Subcutaneous adipose tissue (tissue), 4 donors: ENCODE results near the gene SCRT2. TPM values are rescaled to one million over a fixed set of nuclear protein-coding genes. Genes with fewer than 3 reads are reported as not detected.

Experiments used
- total RNA-seq, 4 donors: library from RNA; depleted of rRNA; stranded (reverse); fragments of >200 nt; gene quantifications; one replicate each; pipeline ENCODE4 v1.1.0, GENCODE V29; 2016
- TF ChIP-seq, protein P1 (sequence below): fragments of 450-650 bp; IDR thresholded peaks from one replicate; pipeline ENCODE4 v1.5.1; 2016; ENCODE audit warnings: low read depth, mild to moderate bottlenecking, control low read depth, antibody characterized with exemption, moderate library complexity

The SCRT2 gene
- total RNA-seq, 4 donors from 2014 or later, result not detected

DNA sequence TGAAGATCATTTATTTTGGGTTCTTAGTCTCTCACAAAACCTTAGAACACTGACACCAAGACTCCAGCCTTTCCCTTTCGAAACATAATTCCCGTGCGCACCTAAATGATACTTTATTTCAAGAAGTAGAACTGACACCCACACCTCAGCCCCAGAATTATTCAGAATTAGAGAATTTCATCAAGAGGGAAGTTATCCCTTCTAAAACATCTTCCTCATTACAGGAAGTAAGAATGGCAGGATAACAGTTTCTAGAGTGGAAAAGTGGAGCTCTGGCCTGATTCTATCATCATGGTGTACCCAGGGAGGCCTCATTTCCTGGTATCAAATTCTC, 21.2 kb downstream of the SCRT2 start:
- TF ChIP-seq, protein P1, sequence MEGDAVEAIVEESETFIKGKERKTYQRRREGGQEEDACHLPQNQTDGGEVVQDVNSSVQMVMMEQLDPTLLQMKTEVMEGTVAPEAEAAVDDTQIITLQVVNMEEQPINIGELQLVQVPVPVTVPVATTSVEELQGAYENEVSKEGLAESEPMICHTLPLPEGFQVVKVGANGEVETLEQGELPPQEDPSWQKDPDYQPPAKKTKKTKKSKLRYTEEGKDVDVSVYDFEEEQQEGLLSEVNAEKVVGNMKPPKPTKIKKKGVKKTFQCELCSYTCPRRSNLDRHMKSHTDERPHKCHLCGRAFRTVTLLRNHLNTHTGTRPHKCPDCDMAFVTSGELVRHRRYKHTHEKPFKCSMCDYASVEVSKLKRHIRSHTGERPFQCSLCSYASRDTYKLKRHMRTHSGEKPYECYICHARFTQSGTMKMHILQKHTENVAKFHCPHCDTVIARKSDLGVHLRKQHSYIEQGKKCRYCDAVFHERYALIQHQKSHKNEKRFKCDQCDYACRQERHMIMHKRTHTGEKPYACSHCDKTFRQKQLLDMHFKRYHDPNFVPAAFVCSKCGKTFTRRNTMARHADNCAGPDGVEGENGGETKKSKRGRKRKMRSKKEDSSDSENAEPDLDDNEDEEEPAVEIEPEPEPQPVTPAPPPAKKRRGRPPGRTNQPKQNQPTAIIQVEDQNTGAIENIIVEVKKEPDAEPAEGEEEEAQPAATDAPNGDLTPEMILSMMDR, result no peak

- TF ChIP-seq, protein P1, result no peak
Observed at GRCh38 chr20:653590-654416, 21.8 kb downstream of the SCRT2 start.

- TF ChIP-seq, protein P1, result no peak
Observed at GRCh38 chr20:653110-653589, 22.5 kb downstream of the SCRT2 start, which contains the start of gene SRXN1. Gene SRXN1 (minus strand): TSS chr20:653200. CDS start chr20:653185, 15 bp downstream.

DNA sequence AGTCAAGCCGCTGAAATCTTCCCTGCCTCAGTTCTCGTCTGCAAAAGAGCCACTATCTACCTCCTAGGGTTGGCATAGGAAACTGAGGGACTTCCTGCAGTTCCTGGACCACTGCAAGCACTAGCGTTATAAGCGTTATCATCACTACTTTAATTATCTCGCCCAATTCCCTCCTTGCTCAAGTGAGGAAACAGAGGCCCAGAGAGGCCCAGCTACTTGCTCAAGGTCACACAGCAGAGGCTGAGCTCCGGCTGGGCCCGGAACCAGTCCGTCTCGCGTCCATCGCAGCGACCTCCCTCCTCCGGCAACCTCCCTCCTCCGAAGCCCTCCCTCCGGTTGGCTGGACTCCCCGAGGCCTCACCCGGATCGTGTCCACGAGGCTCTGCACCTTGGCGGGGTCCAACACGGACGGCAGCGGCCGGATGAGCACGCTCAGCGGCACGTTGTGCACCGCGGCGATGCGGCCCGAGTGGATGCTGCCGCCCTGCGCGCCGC, 22.9 kb downstream of the SCRT2 start:
- TF ChIP-seq, protein P1, result no peak

GRCh38 chr20:651713-652614, 23.6 kb downstream of the SCRT2 start:
- TF ChIP-seq, protein P1, result no peak

DNA sequence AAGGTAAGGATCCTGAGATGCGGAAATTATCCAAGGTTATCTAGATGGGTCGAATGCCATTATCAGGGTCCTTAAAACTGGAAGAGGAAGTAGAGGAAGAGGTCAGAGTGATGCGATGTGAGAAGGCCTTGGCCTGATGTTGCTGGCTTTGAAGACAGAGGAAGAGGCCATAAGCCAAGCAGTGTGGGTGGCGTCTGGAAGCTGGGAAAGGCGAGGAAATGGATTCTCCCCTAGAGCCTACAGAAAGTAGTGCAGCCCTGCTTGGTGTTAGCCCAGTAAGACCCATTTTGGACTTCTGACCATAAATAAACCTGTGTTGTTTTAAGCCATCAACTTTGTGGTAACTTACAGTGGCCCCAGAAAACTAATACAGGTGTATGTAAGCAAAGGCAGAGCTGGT, 24.6 kb downstream of the SCRT2 start:
- TF ChIP-seq, protein P1, result no peak

- TF ChIP-seq, protein P1, result no peak
Observed at GRCh38 chr20:650281-650680, 25.3 kb downstream of the SCRT2 start.
